HG03159 (cell line): ENCODE measurements around the gene ATP2B2.
"Not testable (repeated sequence)": the region's sequence is repeated elsewhere in the genome, so short reads cannot be mapped to it uniquely, and the experiment has no call there.

Experiments
- ATAC-seq: cut with Tn5 transposase; IDR thresholded peaks from one replicate; pipeline ENCODE4 v1.9.1; 2021; ENCODE audit warnings: mild to moderate bottlenecking, moderate library complexity; ENCODE audit not compliant: unreplicated experiment

ATP2B2 gene

DNA sequence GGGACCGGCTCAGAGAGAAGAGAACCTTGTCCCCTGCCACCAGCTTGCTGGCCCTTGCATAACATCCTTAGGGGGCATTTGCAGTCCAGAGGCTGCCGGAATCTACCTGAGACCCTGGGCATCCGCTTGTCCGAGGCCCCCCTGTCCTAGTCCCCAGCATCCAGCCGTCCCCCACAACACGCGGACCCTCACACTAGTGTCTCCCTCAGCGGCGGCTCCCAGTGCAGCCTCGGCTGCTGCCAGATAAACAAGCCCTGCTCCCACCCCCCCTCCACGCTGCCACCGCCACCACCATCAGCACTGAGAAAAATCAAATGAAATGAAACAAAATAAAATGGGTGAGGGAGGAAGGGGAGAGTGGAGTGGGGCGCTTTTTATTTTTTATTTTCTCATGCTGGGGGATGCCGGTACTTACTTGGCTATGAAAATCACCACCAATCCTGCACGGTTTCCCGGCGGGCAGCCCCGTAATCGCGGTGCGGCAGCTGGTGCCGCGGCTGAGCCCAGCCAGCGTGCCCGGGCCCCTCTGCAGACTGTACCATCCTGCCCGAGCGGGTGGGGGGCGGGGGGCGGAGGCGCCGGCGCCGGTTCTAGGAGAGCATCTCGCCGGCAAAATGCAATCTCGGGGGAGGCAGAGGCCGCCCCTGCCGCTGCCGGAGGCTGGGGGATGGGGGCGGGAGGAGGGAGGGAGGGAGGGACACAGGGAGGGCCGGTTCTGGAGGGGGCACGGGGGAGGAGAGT is at the start of gene ATP2B2:
Gene ATP2B2 (minus strand): TSS at position 537 of the 741 bp plus-strand sequence. CDS start 56,043 bp downstream, outside the sequence.
- ATAC-seq = no peak

DNA sequence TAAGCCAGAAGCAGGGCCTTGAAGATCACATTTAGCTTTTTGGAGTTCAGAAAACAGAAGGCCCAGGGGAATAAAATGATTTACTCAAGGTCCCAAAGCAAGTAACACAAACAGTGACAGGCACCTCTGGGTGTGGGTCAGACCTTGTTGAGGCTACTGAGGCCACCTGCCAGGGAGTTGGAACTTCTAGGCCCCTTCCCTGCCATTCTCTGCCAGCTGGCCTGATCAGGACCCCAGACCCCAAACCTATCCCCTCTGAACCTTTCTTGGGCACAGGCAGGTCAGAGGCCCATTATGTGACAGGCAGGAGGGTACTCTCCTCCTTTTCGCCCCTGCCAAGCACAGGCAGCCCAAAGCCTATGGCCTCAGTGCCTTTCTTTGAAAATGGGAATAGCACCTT is 49.4 kb upstream of the ATP2B2 start:
- ATAC-seq = no peak

DNA sequence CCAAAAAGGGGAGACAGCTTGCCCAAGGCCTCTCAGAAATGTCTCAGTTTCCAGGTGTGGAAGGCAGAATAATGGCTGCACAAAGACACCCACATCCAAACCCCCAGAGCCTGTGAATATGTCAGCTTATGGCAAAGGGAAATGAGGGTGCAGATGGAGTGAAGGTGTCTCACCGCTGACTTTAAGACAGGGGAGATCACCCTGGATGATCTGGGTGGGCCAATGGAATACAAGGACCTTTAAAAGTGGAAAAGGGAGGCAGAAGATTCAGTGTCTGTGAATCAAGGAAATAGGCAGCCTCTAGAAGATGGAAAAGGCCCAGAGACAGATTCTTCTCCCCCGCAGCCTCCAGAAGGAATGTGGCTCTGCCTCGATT is 48.8 kb upstream of the ATP2B2 start:
- no peak for ATAC-seq

DNA sequence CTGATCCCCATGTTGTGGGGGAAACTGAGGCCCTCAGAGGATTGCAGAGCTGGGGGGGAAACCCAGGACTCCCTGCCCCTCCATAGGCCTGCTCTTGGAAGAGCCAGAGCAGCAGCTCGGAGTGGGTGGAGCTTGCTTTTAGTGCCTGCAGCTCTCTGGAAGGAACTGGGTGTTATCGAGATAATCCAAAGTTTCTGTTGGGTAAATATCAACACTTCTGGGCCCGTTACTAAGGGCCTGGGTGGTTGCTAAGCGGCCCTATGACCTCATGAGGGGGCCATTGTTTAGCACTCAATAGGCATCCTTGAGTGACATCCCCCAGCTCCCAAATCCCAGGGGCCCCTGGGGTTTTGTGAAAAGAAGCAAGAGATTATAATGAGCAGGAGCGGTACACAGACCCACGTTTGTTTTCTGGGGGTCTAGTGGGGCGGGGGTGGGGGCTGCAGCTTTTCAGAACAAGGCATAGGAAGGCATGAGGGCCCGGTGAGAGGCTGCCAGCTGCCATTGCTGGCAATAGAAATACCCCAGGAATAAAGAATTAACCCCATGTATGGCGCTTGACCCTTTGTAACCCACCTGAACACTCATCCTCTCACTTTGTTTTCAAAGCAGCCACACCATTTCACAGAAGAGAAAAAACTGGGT is 48.3 kb upstream of the ATP2B2 start:
- ATAC-seq = no peak

DNA sequence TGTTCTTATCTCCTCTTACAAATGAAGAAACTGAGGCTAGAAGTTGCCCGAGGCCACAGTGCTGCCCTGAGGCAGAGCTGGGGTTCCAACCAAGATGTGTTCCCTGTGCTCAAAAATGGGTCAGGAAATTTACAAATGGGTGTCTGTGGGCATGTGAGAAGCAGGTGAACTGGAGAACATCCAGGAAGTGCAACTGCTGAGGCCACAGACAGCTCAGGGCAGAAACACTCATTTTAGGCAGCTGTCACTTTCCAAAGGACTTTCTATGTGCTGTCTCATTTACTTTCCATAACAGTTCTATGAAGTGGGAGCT is 47.2 kb upstream of the ATP2B2 start:
- no peak for ATAC-seq

DNA sequence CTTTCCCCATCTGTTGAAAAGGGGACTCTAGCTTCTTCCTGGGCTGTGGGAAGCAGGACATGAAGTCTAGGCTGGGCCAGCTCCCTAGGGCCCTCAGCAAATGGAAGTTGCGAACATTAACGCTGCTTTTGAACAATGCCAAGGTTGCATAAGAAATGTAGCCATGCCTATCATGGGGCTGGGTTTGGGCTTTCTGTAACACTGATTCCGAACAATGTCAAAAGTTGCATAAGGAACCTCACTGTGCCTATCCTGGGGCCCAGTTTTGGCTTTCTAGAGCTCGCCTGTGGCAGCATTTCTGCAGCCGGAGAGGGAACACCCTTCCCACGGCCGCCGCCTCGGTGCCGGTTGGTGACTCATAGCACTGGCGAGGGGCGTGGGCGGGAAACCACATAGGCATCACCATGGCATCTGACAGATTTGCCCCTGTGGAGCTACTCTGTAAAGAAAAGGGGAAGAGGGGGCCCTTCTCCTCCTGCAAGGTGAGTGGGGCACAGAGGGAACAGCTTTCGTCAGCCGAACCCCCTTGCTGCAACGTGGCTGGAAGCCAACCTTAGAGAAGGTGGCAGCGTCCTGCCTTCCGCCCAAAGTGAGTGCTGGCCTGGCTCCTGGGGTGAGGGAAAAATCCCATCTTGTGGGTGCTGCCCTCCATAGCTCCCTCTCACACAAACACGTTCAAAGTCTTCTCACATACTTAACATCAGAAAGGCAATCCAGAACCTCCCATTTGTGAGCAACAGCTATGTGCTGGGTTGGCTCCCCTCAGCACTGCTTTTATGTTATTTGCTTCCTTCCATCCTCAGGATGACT is 46.6 kb upstream of the ATP2B2 start:
- no peak for ATAC-seq

DNA sequence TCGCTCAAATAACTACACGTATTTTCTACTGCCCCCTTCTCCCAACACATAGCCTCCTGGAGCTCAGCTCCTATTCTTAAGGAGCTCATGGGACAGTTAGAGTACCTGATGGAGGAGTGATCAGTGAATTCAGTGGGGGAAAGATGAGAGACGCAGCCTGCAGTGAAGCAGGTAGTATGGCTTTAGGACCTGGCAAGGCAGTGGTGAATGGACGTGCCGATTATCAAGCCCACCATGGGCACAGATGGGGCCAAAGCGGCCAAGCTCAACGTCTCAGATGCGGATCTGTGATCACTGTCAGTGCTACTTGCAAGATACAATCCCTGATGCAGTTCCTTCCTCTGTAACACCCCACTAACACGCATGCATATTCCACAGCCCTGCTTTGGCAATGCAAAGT is 45.8 kb upstream of the ATP2B2 start:
- ATAC-seq = no peak

DNA sequence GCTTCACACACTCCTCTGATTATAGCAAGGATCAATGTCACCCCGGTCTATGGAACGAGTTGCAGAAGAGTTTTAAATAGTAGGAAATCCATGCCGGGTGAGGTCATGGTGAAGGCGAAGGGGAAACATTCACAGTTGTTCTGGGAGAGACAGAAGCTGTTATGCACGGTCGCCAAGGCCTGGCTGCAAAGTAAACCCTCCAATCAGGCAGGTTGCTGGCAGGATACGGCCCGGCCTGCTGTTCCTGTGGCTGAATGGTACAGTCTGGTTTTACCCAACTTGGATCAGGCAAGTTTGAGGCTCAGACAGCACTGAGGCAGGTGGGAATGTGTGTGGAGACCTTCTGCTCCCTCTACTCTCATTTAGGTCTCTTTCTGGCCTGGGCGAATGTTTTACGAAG is 45.3 kb upstream of the ATP2B2 start:
- ATAC-seq = no peak

DNA sequence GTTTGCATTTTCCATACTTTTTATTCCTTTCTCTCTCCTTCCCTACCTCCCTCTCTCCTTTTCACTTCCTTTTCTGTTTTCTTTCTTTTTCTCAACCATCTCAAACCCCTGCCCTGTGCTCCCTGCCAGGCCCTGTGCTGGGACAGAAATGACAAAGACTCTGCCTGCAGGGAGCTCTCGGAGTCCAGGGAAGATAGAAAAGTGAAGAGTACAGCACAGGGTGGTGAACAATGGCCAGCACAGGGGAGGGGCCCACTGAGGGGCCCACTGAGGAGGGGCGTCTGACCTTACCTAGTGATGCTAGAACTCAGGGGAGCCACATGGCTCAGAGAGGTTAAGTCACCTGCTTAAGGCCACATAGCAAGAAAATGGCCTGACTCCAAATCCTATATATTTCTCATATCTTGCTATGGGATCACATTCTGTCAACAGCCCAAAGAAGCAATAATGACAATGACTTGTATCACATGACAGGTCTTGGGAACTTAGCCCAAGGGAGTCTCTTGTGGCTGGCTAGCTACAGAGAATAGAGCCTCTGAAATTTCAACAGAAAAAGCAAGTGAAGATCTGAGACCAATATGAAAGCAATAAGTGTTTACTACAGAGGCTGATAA is 44.3 kb upstream of the ATP2B2 start:
- no peak for ATAC-seq

DNA sequence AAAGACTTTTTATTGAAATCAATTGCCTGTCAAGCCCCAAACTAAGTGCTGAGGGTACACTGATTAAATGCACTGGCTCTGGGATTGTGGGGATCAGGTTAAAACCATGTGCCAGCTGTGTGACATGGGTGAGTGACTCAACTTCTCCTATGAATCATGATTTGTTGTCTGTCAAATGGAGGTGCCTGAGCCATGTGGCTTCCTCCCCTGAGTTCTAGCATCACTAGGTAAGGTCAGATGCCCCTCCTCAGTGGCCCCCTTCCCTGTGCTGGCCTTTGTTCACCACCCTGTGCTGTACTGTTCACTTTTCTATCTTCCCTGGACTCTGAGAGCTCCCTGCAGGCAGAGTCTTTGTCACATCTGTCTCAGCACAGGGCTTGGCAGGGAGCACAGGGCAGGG is 43.6 kb upstream of the ATP2B2 start:
- ATAC-seq = no peak

DNA sequence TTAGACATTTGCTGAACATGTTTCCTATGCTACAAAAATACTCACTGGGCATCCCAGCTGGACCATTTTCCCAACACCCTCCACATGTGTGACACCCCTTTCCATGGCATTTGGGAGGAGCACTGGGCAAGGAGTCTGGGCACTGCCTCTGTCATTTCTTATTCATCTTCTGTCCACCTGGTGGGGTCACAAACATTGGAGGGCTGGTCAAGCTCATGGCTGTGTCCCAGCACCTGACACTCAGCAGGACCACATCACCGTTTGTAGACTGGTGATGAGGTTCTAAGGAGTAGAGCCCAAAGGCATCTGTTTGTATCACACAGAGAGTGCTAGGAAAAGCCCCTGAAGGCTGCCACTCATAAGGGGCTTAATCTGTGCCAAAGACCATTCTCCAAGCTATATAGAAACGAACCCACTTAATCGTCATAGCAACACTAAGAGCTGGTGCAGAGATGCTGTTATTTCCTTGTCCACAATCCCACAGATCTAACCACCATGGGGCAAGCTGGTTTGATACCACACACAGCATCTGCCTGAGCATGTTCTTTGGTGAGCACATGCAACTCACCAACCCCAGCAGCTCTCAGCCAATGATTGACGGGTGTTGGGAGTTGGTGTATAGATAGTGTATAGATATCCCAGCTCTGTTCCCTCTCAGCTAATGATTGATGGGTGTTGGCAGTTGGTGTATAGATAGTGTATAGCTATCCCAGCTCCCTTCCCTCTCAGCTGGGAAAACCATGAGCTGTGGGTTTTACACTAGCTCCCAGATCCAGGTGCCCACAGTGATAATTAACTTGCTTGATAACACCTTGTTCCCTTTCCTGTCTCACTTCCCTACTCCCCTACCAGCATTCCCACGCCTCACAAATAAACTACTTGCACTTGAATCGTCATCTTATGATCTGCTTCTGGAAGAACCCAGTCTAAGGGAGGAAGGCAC is 42.7 kb upstream of the ATP2B2 start:
- no peak for ATAC-seq

DNA sequence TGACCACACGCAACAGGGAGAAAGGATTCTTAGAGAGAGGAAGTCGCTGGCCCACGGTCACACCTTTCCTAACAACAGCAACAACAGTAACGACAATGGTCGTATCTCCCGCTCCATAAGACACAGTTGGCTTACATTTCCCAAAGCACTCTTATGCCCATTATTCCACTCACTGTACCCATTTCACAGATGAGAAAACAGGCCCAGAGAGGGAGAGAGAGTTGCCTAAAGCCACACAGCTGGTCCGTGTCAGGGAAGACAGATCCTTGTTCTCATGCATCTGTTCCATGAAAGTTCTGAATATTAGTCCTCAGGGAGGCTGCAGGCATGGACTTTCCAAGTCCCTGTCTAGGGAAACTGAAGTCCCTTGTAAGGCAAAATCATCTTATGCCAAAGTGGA is 42.0 kb upstream of the ATP2B2 start:
- no peak for ATAC-seq

DNA sequence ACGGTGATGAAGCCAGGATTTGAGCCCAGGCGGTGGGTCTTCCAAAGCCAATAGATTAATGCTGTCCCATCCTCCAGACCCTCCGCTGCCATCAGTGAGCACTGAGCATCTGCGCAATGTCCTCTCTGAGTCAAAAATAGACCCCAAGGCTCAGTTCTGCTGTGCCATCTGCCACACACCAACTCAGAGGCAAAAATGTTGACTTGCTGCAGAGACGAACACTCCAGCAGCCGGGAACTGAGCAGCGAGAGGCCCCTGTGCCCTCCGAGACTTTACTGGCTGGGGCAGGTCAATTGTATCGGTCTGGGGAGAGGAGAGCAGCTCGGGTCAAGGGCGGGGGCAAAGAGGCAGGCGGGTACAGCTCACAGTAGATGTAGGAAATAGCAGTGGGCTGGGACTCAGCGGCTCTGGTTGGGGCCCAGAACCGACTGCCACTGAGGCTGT is 41.5 kb upstream of the ATP2B2 start:
- no peak for ATAC-seq

DNA sequence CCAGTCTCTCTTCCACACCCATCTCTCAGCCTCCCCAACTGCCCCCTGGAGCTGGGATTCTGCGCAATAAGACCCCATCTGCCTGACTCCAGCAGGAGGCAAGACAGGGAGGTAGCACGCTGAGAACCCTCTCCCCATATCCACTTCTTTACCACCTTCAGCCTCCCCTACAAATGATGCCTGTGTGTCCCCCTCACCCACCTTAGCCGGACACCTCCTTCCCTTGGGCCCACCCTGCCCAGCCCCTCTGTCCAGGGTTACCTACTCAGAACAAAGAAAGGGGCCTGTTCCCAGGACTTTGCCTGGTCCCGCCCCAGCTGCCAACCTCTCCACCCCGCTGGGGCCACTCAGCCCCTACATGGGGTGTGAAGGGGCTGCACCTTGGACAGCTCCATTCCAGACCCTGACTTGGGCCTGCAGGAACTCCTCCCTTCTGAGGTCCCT is 40.8 kb upstream of the ATP2B2 start:
- no peak for ATAC-seq

DNA sequence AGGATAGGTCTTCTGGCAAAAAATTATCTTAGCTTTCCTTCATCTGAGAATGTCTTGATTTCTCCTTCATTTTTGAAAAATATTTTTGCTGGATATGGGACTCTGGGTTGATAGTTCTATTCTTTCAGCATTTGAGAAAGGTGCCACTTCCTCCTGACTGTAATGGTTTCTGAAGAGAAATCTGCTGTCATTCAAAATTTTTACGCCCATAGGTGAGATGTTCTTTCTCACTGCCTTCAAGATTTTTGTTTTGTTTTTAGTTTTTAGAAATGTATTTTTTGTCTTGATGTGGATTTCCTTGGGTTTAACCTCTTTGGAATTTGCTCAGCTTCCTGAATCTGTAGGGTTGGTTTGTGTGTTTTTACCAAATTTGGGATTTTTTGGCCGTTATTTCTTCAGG is 37.1 kb upstream of the ATP2B2 start:
- no peak for ATAC-seq

DNA sequence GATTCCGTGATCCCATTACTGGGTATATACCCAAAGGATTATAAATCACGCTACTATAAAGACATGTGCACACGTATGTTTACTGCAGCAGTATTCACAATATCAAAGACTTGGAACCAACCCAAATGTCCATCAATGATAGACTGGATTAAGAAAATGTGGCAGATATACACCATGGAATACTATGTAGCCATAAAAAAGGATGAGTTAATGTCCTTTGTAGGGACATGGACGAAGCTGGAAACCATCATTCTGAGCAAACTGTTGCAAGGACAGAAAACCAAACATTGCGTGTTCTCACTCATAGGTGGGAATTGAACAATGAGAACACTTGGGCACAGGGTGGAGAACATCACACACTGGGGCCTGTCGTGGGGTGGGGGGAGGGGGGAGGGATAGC is 35.0 kb upstream of the ATP2B2 start:
- not testable (repeated sequence) for ATAC-seq

DNA sequence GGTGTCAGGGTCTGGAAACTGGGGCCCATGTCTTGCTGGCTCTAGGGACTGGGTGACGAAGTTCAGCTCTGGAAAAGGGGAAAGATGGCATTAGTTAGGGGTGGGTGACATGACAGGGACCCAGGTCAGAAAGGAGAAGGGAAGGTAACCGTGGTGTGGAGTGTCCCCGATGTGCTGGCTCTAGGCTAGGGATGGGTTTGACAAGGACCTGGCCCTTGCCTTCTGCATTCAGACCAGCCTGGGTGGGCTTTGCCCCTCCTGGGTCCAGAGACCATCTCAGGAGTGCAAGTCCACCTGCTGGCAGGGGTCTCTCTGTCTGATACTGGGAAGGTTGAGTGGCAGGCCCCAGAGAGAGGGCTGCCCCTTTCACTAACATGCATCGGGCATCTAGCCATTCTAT is 28.7 kb upstream of the ATP2B2 start:
- ATAC-seq = no peak

DNA sequence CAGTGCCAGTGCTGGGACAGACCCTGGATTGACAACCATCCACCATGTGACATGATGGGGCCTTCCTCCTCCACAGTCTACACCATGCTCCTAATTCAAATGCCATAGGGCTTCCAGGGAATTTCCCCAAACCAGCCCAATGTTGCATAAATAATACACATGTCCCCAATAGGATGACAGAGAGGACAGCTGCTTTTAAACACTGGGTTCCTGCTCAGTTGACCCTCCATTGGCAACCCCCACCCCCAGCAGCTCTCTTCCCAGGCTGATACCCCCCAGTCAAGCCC is 28.3 kb upstream of the ATP2B2 start:
- ATAC-seq = no peak

DNA sequence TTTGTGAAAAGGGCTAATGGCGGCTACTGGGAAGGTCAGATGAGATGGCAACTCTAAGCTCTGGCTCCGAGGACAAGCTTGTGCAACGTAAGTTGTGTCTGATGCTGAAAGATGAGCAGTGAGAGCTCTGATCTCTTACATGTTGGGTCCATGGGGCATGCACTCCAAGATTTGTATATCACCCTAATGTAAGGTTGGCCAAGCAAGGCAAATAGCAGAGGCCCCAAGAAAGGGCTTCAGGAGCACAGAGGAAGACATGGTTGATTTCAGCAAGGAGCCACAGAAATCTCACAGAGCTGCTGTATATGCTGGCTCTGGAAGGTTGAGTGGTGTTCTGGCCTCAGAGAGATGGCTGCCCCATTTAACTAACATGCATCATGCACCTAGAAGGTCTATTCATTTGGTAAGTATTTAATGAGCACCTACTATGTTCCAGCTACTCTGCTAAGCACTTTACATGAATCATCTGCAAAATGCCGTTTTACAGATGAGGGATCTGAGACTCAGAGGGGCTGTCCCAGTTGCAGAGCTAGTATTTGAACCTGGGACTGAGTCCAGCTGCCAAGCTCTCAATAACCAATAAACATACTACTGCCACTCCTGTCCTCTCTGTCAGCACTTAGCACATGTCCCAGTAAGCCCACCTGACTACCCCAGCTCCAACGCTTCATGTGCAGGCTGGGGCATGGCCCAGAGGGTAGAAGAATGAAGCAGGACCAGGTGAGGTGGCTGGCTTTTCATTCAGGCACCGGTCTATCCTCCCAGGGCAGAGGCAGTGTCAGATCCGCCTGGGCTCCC is 27.8 kb upstream of the ATP2B2 start:
- ATAC-seq = no peak

DNA sequence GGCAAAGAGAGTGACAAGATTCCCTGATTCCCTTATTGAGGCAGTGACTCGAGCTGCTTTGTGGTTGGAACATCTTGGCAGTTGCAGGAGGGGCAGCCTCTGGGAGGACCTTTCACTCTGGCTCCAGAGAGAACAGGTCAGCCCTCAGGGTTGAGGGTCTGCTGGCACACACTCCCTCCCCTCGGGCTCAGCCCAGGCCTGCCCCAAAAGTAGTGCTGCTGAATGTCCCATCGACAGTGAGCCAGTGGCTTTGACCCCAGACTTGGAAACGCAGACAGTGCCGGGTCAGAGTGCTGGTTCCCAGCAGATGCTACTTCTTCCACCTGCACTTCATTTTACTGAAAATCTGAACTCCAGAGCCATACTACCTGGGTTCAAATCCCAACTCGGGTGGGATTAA is 25.6 kb upstream of the ATP2B2 start:
- no peak for ATAC-seq
